K562 (cell line): Measurements from ENCODE around the gene DCST1. TPM values are rescaled to one million over a fixed set of nuclear protein-coding genes. Genes with fewer than 3 reads are reported as not detected.

Experiments
- ARID2 ChIP-seq: fragments of 450-650 bp; IDR thresholded peaks from 2 replicates; pipeline ENCODE4 v1.6.1; 2017; ENCODE audit warnings: antibody characterized with exemption, mild to moderate bottlenecking
- BHLHE40 ChIP-seq: IDR thresholded peaks from 2 replicates; pipeline ENCODE4 v1.6.1; 2011; ENCODE audit warnings: low read length, improper control_type of control experiment
- CHD1 ChIP-seq: fragments of 200-600 bp; sonication (generic); IDR thresholded peaks from one replicate; pipeline ENCODE4 v1.6.1; 2012; ENCODE audit warnings: mild to moderate bottlenecking, moderate library complexity, low read length, inconsistent platforms
- HIVEP1 ChIP-seq: fragments of 250-450 bp; sonication (Bioruptor Pico); IDR thresholded peaks from 2 replicates; pipeline ENCODE4 v1.4.0; 2020; ENCODE audit warnings: mild to moderate bottlenecking
- KAT7 ChIP-seq: sonication (generic); formaldehyde crosslinking; IDR thresholded peaks from 2 replicates; pipeline ENCODE4 v1.8.0; 2022; ENCODE audit warnings: missing genetic modification reagents, mild to moderate bottlenecking, borderline replicate concordance
- NCOA2 ChIP-seq, 2 experiments: fragments of 450-650 bp; IDR thresholded peaks; 2 replicates each; pipeline ENCODE4 v1.6.1; 2018; ENCODE audit warnings: mild to moderate bottlenecking in 2 of 2, moderate library complexity in 1 of 2; ENCODE audit not compliant: partially characterized antibody in 2 of 2
- POLR2B ChIP-seq: fragments of 450-650 bp; IDR thresholded peaks from 2 replicates; pipeline ENCODE4 v1.6.1; 2018; ENCODE audit warnings: low read depth; ENCODE audit not compliant: partially characterized antibody
- ZFP36 ChIP-seq: fragments of 150-350 bp; IDR thresholded peaks from 2 replicates; pipeline ENCODE4 v1.6.1; 2018; ENCODE audit warnings: low read length, low read depth; ENCODE audit not compliant: partially characterized antibody
- ZNF224 ChIP-seq: sonication (generic); formaldehyde crosslinking; IDR thresholded peaks from 2 replicates; pipeline ENCODE4 v1.8.0; 2022; ENCODE audit warnings: mild to moderate bottlenecking, missing genetic modification reagents
- ZNF436 ChIP-seq: fragments of 250-450, 450-650 bp; sonication (Bioruptor Pico); formaldehyde crosslinking; IDR thresholded peaks from 2 replicates; pipeline ENCODE4 v1.7.0; 2020; ENCODE audit warnings: mild to moderate bottlenecking
- polyA plus RNA-seq, 8 experiments: library from polyadenylated mRNA; depleted of rRNA in 4 of 8; stranded (reverse) in 5 of 8; unstranded in 3 of 8; fragments of >200 nt; fragmentation: Nextera tagmentation in 2 of 8; fragmentation: Illumina TruSeq in 1 of 8; extraction: Ambion mirVana in 2 of 8; extraction: Trizol in 1 of 8; gene quantifications; 2 replicates each; pipeline versions ENCODE4 v1.2.1 to v1.2.3, GENCODE V29; 2011 to 2014; ENCODE audit warnings: inconsistent platforms in 1 of 8, missing spikeins in 1 of 8
- total RNA-seq, 7 experiments: library from RNA; depleted of rRNA in 6 of 7; stranded (reverse); fragments of >200 nt in 6 of 7; fragmentation: Illumina TruSeq in 2 of 7; extraction: Trizol in 2 of 7; gene quantifications; 2 replicates each; pipeline versions ENCODE4 v1.2.1 to v1.2.3, GENCODE V29; 2011 to 2021; ENCODE audit warnings: low replicate concordance in 1 of 7
- TF ChIP-seq, protein P1 (sequence below): sonication (generic); formaldehyde crosslinking; IDR thresholded peaks from 2 replicates; pipeline ENCODE4 v1.8.0; 2022; ENCODE audit warnings: mild to moderate bottlenecking, missing genetic modification reagents
- TF ChIP-seq, protein P2 (sequence below): conservative IDR thresholded peaks from 2 replicates; pipeline ENCODE4 v1.6.1; 2011; ENCODE audit warnings: low read depth, mild to moderate bottlenecking, low read length; ENCODE audit not compliant: control insufficient read depth
- TF ChIP-seq, protein P3 (sequence below): fragments of 250-450 bp; sonication (Bioruptor Pico); IDR thresholded peaks from 2 replicates; pipeline ENCODE4 v1.5.0; 2021
- TF ChIP-seq, protein P4 (sequence below): sonication (generic); formaldehyde crosslinking; IDR thresholded peaks from 2 replicates; pipeline ENCODE4 v1.8.0; 2022; ENCODE audit warnings: mild to moderate bottlenecking, missing genetic modification reagents
- TF ChIP-seq, protein P5 (sequence below): fragments of 450-650 bp; conservative IDR thresholded peaks from 2 replicates; pipeline ENCODE4 v1.6.1; 2016; ENCODE audit warnings: missing genetic modification characterization, low read depth, mild to moderate bottlenecking, missing compliant biosample characterization, moderate library complexity

The DCST1 gene
- total and polyA plus RNA-seq, 9 of the 15 experiments (the other 6 are each of a cell fraction or from before 2014, with no cell fraction given), result not detected

DNA sequence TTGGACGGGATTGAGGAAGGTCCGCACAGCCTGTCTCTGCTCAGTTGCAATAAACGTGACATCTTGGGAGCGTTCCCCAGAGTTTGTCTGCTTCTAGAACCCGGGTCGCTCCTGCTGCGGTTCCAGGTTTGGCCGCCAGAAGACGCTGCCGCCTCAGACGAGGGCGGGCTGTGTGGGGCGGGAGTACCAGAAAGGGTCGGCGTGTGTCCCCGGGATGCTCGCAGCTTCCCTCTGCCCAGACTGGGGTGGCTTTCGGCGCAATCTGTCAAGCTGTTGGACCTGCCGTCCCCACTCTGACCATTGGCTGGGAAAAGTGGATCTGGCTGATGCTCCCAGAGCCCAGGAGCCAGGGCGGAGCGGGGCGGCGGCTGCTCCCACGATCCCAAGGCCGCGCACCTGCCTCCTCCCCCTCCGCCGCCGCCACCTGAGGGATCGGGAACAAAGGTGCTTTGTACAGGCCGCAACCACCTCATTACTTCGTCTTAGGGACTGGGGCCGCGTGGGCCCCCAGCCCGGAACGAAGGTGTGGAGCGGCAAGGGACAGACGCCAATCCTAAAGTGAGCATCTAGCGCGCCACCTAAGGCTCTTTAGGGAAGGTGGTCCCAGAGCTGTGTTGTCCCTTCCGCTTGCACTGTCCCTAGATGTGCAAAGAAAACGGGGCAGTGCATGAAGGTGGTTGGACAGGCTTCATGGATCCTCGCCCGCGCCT, 29.2 kb downstream of the DCST1 start (continued):
- TF ChIP-seq, protein P1, sequence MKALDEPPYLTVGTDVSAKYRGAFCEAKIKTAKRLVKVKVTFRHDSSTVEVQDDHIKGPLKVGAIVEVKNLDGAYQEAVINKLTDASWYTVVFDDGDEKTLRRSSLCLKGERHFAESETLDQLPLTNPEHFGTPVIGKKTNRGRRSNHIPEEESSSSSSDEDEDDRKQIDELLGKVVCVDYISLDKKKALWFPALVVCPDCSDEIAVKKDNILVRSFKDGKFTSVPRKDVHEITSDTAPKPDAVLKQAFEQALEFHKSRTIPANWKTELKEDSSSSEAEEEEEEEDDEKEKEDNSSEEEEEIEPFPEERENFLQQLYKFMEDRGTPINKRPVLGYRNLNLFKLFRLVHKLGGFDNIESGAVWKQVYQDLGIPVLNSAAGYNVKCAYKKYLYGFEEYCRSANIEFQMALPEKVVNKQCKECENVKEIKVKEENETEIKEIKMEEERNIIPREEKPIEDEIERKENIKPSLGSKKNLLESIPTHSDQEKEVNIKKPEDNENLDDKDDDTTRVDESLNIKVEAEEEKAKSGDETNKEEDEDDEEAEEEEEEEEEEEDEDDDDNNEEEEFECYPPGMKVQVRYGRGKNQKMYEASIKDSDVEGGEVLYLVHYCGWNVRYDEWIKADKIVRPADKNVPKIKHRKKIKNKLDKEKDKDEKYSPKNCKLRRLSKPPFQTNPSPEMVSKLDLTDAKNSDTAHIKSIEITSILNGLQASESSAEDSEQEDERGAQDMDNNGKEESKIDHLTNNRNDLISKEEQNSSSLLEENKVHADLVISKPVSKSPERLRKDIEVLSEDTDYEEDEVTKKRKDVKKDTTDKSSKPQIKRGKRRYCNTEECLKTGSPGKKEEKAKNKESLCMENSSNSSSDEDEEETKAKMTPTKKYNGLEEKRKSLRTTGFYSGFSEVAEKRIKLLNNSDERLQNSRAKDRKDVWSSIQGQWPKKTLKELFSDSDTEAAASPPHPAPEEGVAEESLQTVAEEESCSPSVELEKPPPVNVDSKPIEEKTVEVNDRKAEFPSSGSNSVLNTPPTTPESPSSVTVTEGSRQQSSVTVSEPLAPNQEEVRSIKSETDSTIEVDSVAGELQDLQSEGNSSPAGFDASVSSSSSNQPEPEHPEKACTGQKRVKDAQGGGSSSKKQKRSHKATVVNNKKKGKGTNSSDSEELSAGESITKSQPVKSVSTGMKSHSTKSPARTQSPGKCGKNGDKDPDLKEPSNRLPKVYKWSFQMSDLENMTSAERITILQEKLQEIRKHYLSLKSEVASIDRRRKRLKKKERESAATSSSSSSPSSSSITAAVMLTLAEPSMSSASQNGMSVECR (CRISPR knock-in tag), result peak; percentile 30; the same call in 1 of the 2 replicates
- no peak for TF ChIP-seq HIVEP1
- no peak for TF ChIP-seq ZFP36
- TF ChIP-seq ARID2, result peak; percentile 94
- TF ChIP-seq, protein P2, sequence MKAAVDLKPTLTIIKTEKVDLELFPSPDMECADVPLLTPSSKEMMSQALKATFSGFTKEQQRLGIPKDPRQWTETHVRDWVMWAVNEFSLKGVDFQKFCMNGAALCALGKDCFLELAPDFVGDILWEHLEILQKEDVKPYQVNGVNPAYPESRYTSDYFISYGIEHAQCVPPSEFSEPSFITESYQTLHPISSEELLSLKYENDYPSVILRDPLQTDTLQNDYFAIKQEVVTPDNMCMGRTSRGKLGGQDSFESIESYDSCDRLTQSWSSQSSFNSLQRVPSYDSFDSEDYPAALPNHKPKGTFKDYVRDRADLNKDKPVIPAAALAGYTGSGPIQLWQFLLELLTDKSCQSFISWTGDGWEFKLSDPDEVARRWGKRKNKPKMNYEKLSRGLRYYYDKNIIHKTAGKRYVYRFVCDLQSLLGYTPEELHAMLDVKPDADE, result no peak
- TF ChIP-seq NCOA2 (IDR thresholded peaks at IDR 0.05; ENCODE audit: partially characterized antibody in 2 of 2), result no peak
- TF ChIP-seq ZNF436 (CRISPR knock-in tag), result no peak
- TF ChIP-seq BHLHE40, result peak; percentile 63; the same call in 1 of the 2 replicates
- TF ChIP-seq, protein P3, sequence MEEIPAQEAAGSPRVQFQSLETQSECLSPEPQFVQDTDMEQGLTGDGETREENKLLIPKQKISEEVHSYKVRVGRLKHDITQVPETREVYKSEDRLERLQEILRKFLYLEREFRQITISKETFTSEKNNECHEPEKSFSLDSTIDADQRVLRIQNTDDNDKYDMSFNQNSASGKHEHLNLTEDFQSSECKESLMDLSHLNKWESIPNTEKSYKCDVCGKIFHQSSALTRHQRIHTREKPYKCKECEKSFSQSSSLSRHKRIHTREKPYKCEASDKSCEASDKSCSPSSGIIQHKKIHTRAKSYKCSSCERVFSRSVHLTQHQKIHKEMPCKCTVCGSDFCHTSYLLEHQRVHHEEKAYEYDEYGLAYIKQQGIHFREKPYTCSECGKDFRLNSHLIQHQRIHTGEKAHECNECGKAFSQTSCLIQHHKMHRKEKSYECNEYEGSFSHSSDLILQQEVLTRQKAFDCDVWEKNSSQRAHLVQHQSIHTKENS (CRISPR knock-in tag), result no peak
- no peak for TF ChIP-seq POLR2B
- no peak for TF ChIP-seq ZNF224 (CRISPR knock-in tag)
- TF ChIP-seq KAT7 (CRISPR knock-in tag), result peak; percentile 28; the same call in 1 of the 2 replicates
- TF ChIP-seq CHD1, result no peak
- TF ChIP-seq, protein P4, sequence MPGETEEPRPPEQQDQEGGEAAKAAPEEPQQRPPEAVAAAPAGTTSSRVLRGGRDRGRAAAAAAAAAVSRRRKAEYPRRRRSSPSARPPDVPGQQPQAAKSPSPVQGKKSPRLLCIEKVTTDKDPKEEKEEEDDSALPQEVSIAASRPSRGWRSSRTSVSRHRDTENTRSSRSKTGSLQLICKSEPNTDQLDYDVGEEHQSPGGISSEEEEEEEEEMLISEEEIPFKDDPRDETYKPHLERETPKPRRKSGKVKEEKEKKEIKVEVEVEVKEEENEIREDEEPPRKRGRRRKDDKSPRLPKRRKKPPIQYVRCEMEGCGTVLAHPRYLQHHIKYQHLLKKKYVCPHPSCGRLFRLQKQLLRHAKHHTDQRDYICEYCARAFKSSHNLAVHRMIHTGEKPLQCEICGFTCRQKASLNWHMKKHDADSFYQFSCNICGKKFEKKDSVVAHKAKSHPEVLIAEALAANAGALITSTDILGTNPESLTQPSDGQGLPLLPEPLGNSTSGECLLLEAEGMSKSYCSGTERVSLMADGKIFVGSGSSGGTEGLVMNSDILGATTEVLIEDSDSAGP (CRISPR knock-in tag), result no peak
- TF ChIP-seq, protein P5, sequence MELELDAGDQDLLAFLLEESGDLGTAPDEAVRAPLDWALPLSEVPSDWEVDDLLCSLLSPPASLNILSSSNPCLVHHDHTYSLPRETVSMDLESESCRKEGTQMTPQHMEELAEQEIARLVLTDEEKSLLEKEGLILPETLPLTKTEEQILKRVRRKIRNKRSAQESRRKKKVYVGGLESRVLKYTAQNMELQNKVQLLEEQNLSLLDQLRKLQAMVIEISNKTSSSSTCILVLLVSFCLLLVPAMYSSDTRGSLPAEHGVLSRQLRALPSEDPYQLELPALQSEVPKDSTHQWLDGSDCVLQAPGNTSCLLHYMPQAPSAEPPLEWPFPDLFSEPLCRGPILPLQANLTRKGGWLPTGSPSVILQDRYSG (tag), result no peak
